Type B pancreatic cell (in vitro differentiated cells): ENCODE results near the gene KCNB1. TPM values are rescaled to one million over a fixed set of nuclear protein-coding genes. Genes with fewer than 3 reads are reported as not detected.

Source experiments
- DNase-seq: peaks from one replicate; pipeline ENCODE4 v3.0.0; 2021; ENCODE audit warnings: mixed read lengths; ENCODE audit not compliant: unreplicated experiment; ENCODE audit errors: extremely low spot score
- H3K27ac Mint-ChIP-seq: 2 replicates; pipeline ENCODE4 v1.8.0; 2021; ENCODE audit warnings: mild to moderate bottlenecking, mixed read lengths
- H3K27me3 Mint-ChIP-seq: 2 replicates; pipeline ENCODE4 v1.8.0; 2021; ENCODE audit warnings: mixed read lengths
- H3K36me3 Mint-ChIP-seq: 2 replicates; pipeline ENCODE4 v1.8.0; 2021; ENCODE audit warnings: mixed read lengths
- H3K4me1 Mint-ChIP-seq: one replicate; pipeline ENCODE4 v1.8.0; 2021; ENCODE audit warnings: mixed read lengths; ENCODE audit not compliant: unreplicated experiment
- H3K4me3 Mint-ChIP-seq: 2 replicates; pipeline ENCODE4 v1.8.0; 2021; ENCODE audit warnings: mild to moderate bottlenecking, mixed read lengths
- H3K9me3 Mint-ChIP-seq: 2 replicates; pipeline ENCODE4 v1.8.0; 2021; ENCODE audit warnings: mixed read lengths
- total RNA-seq: library from RNA; stranded (reverse); gene quantifications from 2 replicates; pipeline ENCODE4 v1.2.1, GENCODE V29; 2021; ENCODE audit warnings: low replicate concordance
- TF ChIP-seq, protein P1 (sequence below): fragments of 200-600 bp; sonication (generic); conservative IDR thresholded peaks from 2 replicates; pipeline ENCODE4 v1.5.0; 2021; ENCODE audit warnings: antibody characterized with exemption, mild to moderate bottlenecking

Gene KCNB1
- total RNA-seq, 1 donor from 2014 or later, result 1.2 TPM

DNA sequence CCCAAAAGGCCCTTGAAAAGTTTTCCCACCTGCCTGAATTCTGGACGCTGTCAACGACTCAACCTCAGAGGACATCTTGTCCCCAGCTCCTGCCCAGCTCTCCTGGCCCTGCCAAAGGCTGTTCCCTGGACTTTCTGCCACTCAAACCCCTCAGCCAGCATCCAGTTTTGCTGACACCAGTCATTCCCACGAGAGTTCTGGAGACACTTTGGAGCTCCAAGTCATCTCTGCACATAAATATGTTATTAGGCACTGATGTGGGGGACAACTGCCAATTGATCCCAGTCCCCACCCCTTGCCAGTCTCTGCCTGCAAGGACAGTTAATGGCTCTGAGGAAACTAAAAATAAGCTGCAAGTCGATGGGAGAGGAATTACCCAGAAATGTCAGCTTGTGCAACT is 38.9 kb upstream of the KCNB1 start:
- H3K27ac Mint-ChIP-seq, result no peak overlapping the region

GRCh38 chr20:49519777-49520359 is 37.4 kb upstream of the KCNB1 start:
- no peak for DNase-seq
- Mint-ChIP-seq H3K36me3 (peaks cover 14% of the 10 kb centered on the region), H3K4me1 (no peaks in the 10 kb centered on the region), H3K4me3 (no peak overlapping the region), H3K27me3 (no peaks in the 10 kb centered on the region), H3K27ac (no peak overlapping the region), H3K9me3 (no peaks in the 10 kb centered on the region)
- TF ChIP-seq, protein P1, sequence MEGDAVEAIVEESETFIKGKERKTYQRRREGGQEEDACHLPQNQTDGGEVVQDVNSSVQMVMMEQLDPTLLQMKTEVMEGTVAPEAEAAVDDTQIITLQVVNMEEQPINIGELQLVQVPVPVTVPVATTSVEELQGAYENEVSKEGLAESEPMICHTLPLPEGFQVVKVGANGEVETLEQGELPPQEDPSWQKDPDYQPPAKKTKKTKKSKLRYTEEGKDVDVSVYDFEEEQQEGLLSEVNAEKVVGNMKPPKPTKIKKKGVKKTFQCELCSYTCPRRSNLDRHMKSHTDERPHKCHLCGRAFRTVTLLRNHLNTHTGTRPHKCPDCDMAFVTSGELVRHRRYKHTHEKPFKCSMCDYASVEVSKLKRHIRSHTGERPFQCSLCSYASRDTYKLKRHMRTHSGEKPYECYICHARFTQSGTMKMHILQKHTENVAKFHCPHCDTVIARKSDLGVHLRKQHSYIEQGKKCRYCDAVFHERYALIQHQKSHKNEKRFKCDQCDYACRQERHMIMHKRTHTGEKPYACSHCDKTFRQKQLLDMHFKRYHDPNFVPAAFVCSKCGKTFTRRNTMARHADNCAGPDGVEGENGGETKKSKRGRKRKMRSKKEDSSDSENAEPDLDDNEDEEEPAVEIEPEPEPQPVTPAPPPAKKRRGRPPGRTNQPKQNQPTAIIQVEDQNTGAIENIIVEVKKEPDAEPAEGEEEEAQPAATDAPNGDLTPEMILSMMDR, result no peak

More for the DNA sequence above, 38.9 kb upstream of the KCNB1 start:
- TF ChIP-seq, protein P1, result no peak
- Mint-ChIP-seq H3K4me3 (no peak overlapping the region), H3K36me3 (peaks cover 14% of the 10 kb centered on the region), H3K4me1 (no peaks in the 10 kb centered on the region), H3K27me3 (no peaks in the 10 kb centered on the region), H3K9me3 (no peaks in the 10 kb centered on the region)
- no peak for DNase-seq

GRCh38 chr20:49519212-49519712 is 36.8 kb upstream of the KCNB1 start:
- TF ChIP-seq, protein P1, result no peak
- H3K4me3 Mint-ChIP-seq, result no peak overlapping the region
- H3K27ac Mint-ChIP-seq, result no peak overlapping the region
- H3K9me3 Mint-ChIP-seq, result no peaks in the 10 kb centered on the region
- no peaks in the 10 kb centered on the region for H3K27me3 Mint-ChIP-seq
- DNase-seq, result no peak
- peaks cover 14% of the 10 kb centered on the region for H3K36me3 Mint-ChIP-seq
- no peaks in the 10 kb centered on the region for H3K4me1 Mint-ChIP-seq

DNA sequence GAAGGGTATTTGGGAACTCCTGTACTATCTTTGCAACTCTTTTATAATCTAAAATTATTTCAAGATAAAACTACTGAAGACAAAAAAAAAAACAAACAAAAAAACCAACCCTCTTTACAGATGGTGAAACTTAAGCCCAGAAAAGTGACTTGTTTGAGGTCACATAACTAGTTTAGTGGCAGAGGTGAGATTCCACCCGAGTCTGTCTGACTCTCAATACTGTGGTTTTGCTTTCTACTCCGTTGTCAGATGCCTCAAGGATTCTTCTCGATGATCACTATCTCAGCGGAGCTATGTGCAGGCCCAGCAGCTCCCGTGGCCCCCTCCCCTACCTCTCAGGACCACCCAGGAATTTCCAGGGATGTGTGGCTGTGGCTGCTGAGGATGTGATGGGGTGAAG is 36.1 kb upstream of the KCNB1 start:
- H3K4me1 Mint-ChIP-seq, result no peaks in the 10 kb centered on the region
- H3K36me3 Mint-ChIP-seq, result peaks cover 14% of the 10 kb centered on the region
- DNase-seq, result no peak
- H3K4me3 Mint-ChIP-seq, result no peak overlapping the region
- TF ChIP-seq, protein P1, result no peak
- no peaks in the 10 kb centered on the region for H3K27me3 Mint-ChIP-seq
- H3K27ac Mint-ChIP-seq, result no peak overlapping the region
- no peaks in the 10 kb centered on the region for H3K9me3 Mint-ChIP-seq

GRCh38 chr20:49517805-49518100 is 35.3 kb upstream of the KCNB1 start:
- no peak overlapping the region for H3K27ac Mint-ChIP-seq
- H3K4me1 Mint-ChIP-seq, result no peaks in the 10 kb centered on the region
- H3K4me3 Mint-ChIP-seq, result no peak overlapping the region
- H3K9me3 Mint-ChIP-seq, result no peaks in the 10 kb centered on the region
- no peaks in the 10 kb centered on the region for H3K27me3 Mint-ChIP-seq
- H3K36me3 Mint-ChIP-seq, result peaks cover 11% of the 10 kb centered on the region
- no peak for DNase-seq
- TF ChIP-seq, protein P1, result no peak
